Ovary (tissue), 3 donors: ENCODE data around the gene C6orf132.

Source experiments
- CTCF ChIP-seq, 3 donors: fragments of 450-650 bp in 2 of 3; fragments of 200-600 bp in 1 of 3; IDR thresholded peaks; one replicate each; pipeline versions ENCODE4 v1.5.1 to v1.8.0; 2016 to 2022; ENCODE audit warnings: antibody characterized with exemption in 3 of 3, mild to moderate bottlenecking in 1 of 3
- POLR2A ChIP-seq: fragments of 450-650 bp; IDR thresholded peaks from one replicate; pipeline ENCODE4 v1.6.1; 2017; ENCODE audit warnings: antibody characterized with exemption, mild to moderate bottlenecking, moderate library complexity
- donor health status: DM: no; HTN: no; CAD: no.

DNA sequence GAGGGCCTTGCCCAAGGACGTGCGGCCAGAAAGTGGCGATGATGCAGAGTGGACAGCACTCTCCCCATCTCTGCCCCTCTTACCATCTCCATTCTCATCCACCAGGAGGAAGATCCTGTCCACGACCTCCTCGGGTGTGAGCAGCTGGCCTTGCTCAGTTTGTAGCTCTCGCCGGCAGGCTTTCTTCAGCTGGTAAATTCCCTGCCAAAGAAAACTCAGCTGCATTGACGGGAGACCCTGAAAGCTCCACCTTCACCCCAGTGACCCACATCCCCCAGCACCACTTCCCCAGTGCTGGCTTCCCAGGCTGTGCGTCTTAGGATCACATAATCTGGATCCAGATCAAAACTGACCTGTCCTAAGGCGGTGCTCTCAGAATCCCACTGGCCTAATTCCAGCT lies 43.2 kb upstream of the C6orf132 start:
- TF ChIP-seq CTCF (IDR thresholded peaks at IDR 0.05): no peak
- TF ChIP-seq POLR2A: no peak
